CD4-positive, alpha-beta T cell (primary cell): ENCODE results near the gene HHIP. TPM values are rescaled to one million over a fixed set of nuclear protein-coding genes. Genes with fewer than 3 reads are reported as not detected.

Experiments used
- ATAC-seq: fragments of 200-7000 bp; cut with Tn5 transposase; one replicate; pipeline ENCODE4 v1.10.0; 2022; ENCODE audit warnings: mild to moderate bottlenecking; ENCODE audit not compliant: poor library complexity
- CTCF ChIA-PET: fragments of 350-600 bp; sonication (Branson Sonifier 250); formaldehyde crosslinking; loops from one replicate; lab custom pipeline; 2021; ENCODE audit warnings: antibody characterized with exemption, inconsistent platforms; lab: Charles Lee
- POLR2A ChIA-PET: fragments of 350-600 bp; sonication (Branson Sonifier 250); formaldehyde crosslinking; loops from one replicate; lab custom pipeline; 2021; ENCODE audit warnings: antibody characterized with exemption, inconsistent platforms; lab: Charles Lee
- DNase-seq, 14 experiments: peaks; one replicate each; pipeline ENCODE4 v3.0.0-alpha.2; 2013 to 2020; ENCODE audit warnings: mixed read lengths in 2 of 14
- H3K27ac ChIP-seq, 2 donors: one replicate each; pipeline versions ENCODE4 v1.5.1 to v1.7.0; 2013; ENCODE audit warnings: low read length in 2 of 2, low read depth in 1 of 2, mild to moderate bottlenecking in 1 of 2
- H3K27me3 ChIP-seq, 2 experiments: 1 replicate in 1 of 2; 2 replicates in 1 of 2; pipeline versions ENCODE4 v1.6.1 to v1.7.0; 2013; ENCODE audit warnings: low read length in 2 of 2, control low read depth in 1 of 2, mild to moderate bottlenecking in 1 of 2, moderate library complexity in 1 of 2; ENCODE audit not compliant: insufficient read depth in 2 of 2, control insufficient read depth in 1 of 2
- H3K36me3 ChIP-seq: one replicate; pipeline ENCODE4 v1.6.1; 2013; ENCODE audit warnings: low read length, control low read depth; ENCODE audit not compliant: insufficient read depth
- H3K4me1 ChIP-seq: one replicate; pipeline ENCODE4 v1.6.1; 2013; ENCODE audit warnings: low read length, control low read depth; ENCODE audit not compliant: insufficient read depth
- H3K4me3 ChIP-seq: one replicate; pipeline ENCODE4 v1.5.1; 2013; ENCODE audit warnings: mild to moderate bottlenecking, low read length, moderate library complexity
- H3K9me3 ChIP-seq, 2 experiments: 1 replicate in 1 of 2; 2 replicates in 1 of 2; pipeline versions ENCODE4 v1.6.1 to v1.7.0; 2013; ENCODE audit warnings: low read length in 2 of 2, mild to moderate bottlenecking in 2 of 2, control low read depth in 1 of 2, moderate library complexity in 1 of 2; ENCODE audit not compliant: control insufficient read depth in 1 of 2, insufficient read depth in 1 of 2
- H3K27ac Mint-ChIP-seq: one replicate; pipeline ENCODE4 v1.8.0; 2020; ENCODE audit warnings: mixed read lengths
- H3K27me3 Mint-ChIP-seq: one replicate; pipeline ENCODE4 v1.8.0; 2021; ENCODE audit warnings: mixed read lengths
- H3K36me3 Mint-ChIP-seq: one replicate; pipeline ENCODE4 v1.8.0; 2021; ENCODE audit warnings: low read depth, mixed read lengths
- H3K4me1 Mint-ChIP-seq: one replicate; pipeline ENCODE4 v1.8.0; 2021; ENCODE audit warnings: low read depth, mixed read lengths
- H3K4me3 Mint-ChIP-seq: one replicate; pipeline ENCODE4 v1.8.0; 2020; ENCODE audit warnings: mild to moderate bottlenecking, mixed read lengths
- H3K9me3 Mint-ChIP-seq: one replicate; pipeline ENCODE4 v1.8.0; 2020; ENCODE audit warnings: mixed read lengths
- intact Hi-C, 2 experiments: fragments of 100-400 bp; cut with DNase I in 1 of 2; cut with micrococcal nuclease in 1 of 2; formaldehyde crosslinking; loops; one replicate each; pipeline versions ENCODE4 v1.15.1 to v1.9.0; 2023 to 2025; cut with DNase I, micrococcal nuclease
- total RNA-seq, 174 experiments: library from RNA in 2 of 174; stranded (reverse) in 2 of 174; gene quantifications; one replicate each; pipeline ENCODE4 v1.2.3 and lab custom pipeline; 2021 to 2026
- TF ChIP-seq, protein P1 (sequence below): fragments of 200-600 bp; IDR thresholded peaks from one replicate; pipeline ENCODE4 v1.8.0; 2022; ENCODE audit warnings: antibody characterized with exemption, mild to moderate bottlenecking

Gene HHIP
- total RNA-seq, 2 experiments from 2014 or later: not detected

DNA sequence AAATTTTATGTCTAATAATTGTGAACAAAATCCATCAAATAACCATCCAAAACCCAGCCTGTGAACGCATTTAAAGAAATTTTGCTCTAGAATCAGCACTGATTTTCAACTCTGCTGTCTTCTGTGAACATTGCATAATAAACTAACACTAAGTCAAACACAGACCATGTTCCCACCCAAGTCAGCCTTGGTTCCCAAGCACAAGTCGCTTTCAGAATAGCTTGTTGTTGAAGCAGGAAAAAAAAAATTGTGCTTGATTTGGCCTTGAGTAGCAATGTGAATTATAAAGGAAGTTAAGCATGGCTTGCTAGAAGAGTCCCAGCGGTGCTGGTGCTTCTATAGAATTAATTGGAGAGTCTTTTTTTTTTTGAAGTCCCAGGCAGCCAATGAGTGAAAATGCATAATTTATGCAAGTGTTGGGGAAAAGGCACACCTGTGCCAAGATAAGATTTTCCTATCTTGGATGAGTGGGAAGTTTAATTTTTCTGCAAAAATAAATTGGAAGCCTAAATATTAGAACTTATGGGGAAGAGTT, 42.1 kb downstream of the HHIP start:
- Mint-ChIP-seq H3K27ac (no peak overlapping the region), H3K4me1 (no peaks in the 10 kb centered on the region), H3K4me3 (no peak overlapping the region), H3K27me3 (no peaks in the 10 kb centered on the region), H3K36me3 (no peaks in the 10 kb centered on the region), H3K9me3 (no peaks in the 10 kb centered on the region)
- TF ChIP-seq, protein P1, sequence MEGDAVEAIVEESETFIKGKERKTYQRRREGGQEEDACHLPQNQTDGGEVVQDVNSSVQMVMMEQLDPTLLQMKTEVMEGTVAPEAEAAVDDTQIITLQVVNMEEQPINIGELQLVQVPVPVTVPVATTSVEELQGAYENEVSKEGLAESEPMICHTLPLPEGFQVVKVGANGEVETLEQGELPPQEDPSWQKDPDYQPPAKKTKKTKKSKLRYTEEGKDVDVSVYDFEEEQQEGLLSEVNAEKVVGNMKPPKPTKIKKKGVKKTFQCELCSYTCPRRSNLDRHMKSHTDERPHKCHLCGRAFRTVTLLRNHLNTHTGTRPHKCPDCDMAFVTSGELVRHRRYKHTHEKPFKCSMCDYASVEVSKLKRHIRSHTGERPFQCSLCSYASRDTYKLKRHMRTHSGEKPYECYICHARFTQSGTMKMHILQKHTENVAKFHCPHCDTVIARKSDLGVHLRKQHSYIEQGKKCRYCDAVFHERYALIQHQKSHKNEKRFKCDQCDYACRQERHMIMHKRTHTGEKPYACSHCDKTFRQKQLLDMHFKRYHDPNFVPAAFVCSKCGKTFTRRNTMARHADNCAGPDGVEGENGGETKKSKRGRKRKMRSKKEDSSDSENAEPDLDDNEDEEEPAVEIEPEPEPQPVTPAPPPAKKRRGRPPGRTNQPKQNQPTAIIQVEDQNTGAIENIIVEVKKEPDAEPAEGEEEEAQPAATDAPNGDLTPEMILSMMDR: no peak
- H3K4me3 ChIP-seq: no peak overlapping the region
- H3K36me3 ChIP-seq: no peaks in the 10 kb centered on the region
- ATAC-seq: no peak
- H3K27me3 ChIP-seq: no peaks in the 10 kb centered on the region
- no peak for DNase-seq
- H3K9me3 ChIP-seq: peaks cover 0 to 5% of the 10 kb centered on the region in 2 experiments
- intact Hi-C loops: no loop called here
- POLR2A ChIA-PET: interaction anchor here (0.6 kb wide), 1 partner anchor 382 kb away, joined by 4 read pairs; no protein-coding TSS in a partner anchor
- no peaks in the 10 kb centered on the region for H3K4me1 ChIP-seq
- CTCF ChIA-PET: no interaction called here
- no peak overlapping the region for H3K27ac ChIP-seq

DNA sequence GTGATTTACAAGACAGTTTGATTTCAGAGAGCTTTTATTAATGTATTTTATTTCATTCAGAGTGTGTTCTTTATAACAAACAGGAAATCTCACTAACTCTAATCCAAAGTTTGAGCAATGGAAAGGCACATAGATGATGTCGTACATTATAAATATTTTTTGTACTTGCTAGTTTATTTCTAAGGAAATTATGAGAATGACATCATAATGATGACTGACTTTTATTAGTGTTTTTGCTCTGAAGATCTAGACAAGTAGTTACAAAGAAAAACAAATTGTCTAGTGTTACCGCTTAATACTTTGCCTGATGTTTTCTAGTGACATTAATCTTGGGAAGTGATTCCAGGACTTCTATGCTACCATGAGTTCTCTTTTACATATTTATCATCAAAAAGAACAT, 43.2 kb downstream of the HHIP start:
- H3K9me3 ChIP-seq: peaks cover 0 to 4% of the 10 kb centered on the region in 2 experiments
- Mint-ChIP-seq H3K4me1 (no peaks in the 10 kb centered on the region), H3K27me3 (no peaks in the 10 kb centered on the region), H3K27ac (no peak overlapping the region), H3K4me3 (no peak overlapping the region), H3K36me3 (no peaks in the 10 kb centered on the region), H3K9me3 (no peaks in the 10 kb centered on the region)
- TF ChIP-seq, protein P1: no peak
- intact Hi-C loops: no loop called here
- H3K4me1 ChIP-seq: no peaks in the 10 kb centered on the region
- DNase-seq: no peak
- no peaks in the 10 kb centered on the region for H3K36me3 ChIP-seq
- H3K27me3 ChIP-seq: no peaks in the 10 kb centered on the region
- no peak overlapping the region for H3K27ac ChIP-seq
- ATAC-seq: no peak
- H3K4me3 ChIP-seq: no peak overlapping the region
- ChIA-PET POLR2A (no interaction called here), CTCF (no interaction called here)

DNA sequence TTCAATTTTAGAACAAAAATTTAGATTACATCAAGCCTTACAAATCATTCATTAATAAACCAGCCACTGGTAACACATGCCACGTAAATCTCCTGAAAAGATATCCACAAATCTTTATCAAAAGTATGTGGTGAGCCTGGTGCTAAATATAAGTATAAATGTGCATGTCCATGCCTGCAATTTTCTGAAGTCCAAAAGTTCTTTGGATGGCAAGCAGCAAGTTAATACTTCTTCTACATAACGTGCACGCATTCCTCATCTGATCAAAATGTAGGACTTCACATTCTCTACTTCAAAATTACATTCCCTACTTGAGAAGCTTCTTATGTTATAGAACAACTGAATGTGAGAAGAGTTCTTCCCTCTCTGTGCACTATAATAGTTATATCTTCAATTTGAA, 49.8 kb downstream of the HHIP start:
- H3K9me3 ChIP-seq: no peaks in the 10 kb centered on the region
- no peaks in the 10 kb centered on the region for H3K4me1 Mint-ChIP-seq
- CTCF ChIA-PET: interaction anchor here (1.0 kb wide), 1 partner anchor 42 kb away, joined by 3 read pairs; no protein-coding TSS in a partner anchor
- no peaks in the 10 kb centered on the region for H3K27me3 ChIP-seq
- ATAC-seq (no peak), DNase-seq (no peak)
- no peaks in the 10 kb centered on the region for H3K9me3 Mint-ChIP-seq
- H3K27ac Mint-ChIP-seq: no peak overlapping the region
- no peaks in the 10 kb centered on the region for H3K36me3 Mint-ChIP-seq
- H3K36me3 ChIP-seq: no peaks in the 10 kb centered on the region
- POLR2A ChIA-PET: interaction anchor here (0.6 kb wide), 1 partner anchor 40 kb away, joined by 3 read pairs; no protein-coding TSS in a partner anchor
- H3K4me1 ChIP-seq: no peaks in the 10 kb centered on the region
- TF ChIP-seq, protein P1: no peak
- H3K4me3 ChIP-seq: no peak overlapping the region
- intact Hi-C loops: no loop called here
- H3K27me3 Mint-ChIP-seq: no peaks in the 10 kb centered on the region
- H3K27ac ChIP-seq: no peak overlapping the region
- no peak overlapping the region for H3K4me3 Mint-ChIP-seq
